HepG2 (cell line): Measurements from ENCODE around the gene MAN2A1. TPM values are rescaled to one million over a fixed set of nuclear protein-coding genes. Genes with fewer than 3 reads are reported as not detected.

Experiments used
- ATAC-seq: fragments of 200-7000 bp; cut with Tn5 transposase; 3 replicates; pipeline ENCODE4 v1.9.1; 2020; ENCODE audit warnings: mild to moderate bottlenecking, moderate library complexity
- BruUV-seq: library from RNA; stranded (reverse); fragments of 400-500 nt; replicated peaks from 2 replicates; lab custom pipeline; 2021; lab: Mats Ljungman, UMichigan
- CTCF ChIA-PET: fragments of 300-600 bp; formaldehyde crosslinking; extraction: SDS; loops from one replicate; lab custom pipeline; 2021; ENCODE audit warnings: low total read pairs, inconsistent platforms, low intra/inter-chr PET ratio; lab: Yijun Ruan, JAX
- POLR2A ChIA-PET: fragments of 350-600 bp; sonication (Branson Sonifier 250); formaldehyde crosslinking; loops from one replicate; lab custom pipeline; 2020; ENCODE audit warnings: antibody characterized with exemption, inconsistent platforms; lab: Yijun Ruan, JAX
- DNase-seq: peaks from one replicate; pipeline ENCODE4 v3.0.0-alpha.2; 2015; ENCODE audit warnings: low spot score
- FAIRE-seq: peaks from 3 replicates; lab custom pipeline; 2011; peaks lifted over from hg19 to GRCh38; lab: Jason Lieb, UNC
- H2AFZ ChIP-seq: one replicate; pipeline ENCODE4 v1.6.1; 2011; ENCODE audit warnings: low read length, inconsistent platforms
- H3K27ac ChIP-seq: fragments of 300-600 bp; 3 replicates; pipeline ENCODE4 v1.8.0; 2011; ENCODE audit warnings: mixed run types, mild to moderate bottlenecking, mixed read lengths, low read length, inconsistent platforms; ENCODE audit not compliant: insufficient read depth; ENCODE audit errors: extremely low read length
- H3K27me3 ChIP-seq, 2 experiments: fragments of 200-600 bp in 1 of 2; 2 replicates in 1 of 2; 3 replicates in 1 of 2; pipeline versions ENCODE4 v1.6.0 to v1.8.0; 2011; ENCODE audit warnings: low read length in 2 of 2, mild to moderate bottlenecking in 2 of 2, moderate library complexity in 2 of 2, inconsistent platforms in 1 of 2; ENCODE audit not compliant: insufficient read depth in 2 of 2, control insufficient read depth in 1 of 2
- H3K36me3 ChIP-seq, 2 experiments: fragments of 200-600 bp in 1 of 2; replicated peaks in 1 of 2; 2 replicates in 1 of 2; 3 replicates in 1 of 2; pipeline versions ENCODE4 v1.5.1 to v1.8.0; 2011; ENCODE audit warnings: low read length in 2 of 2, inconsistent platforms in 1 of 2; ENCODE audit not compliant: insufficient read depth in 2 of 2, control insufficient read depth in 1 of 2
- H3K4me1 ChIP-seq: 2 replicates; pipeline ENCODE4 v1.5.1; 2012; ENCODE audit warnings: low read length, inconsistent platforms; ENCODE audit not compliant: insufficient read depth
- H3K4me2 ChIP-seq: 2 replicates; pipeline ENCODE4 v1.6.0; 2011; ENCODE audit warnings: low read depth, low read length, inconsistent platforms
- H3K4me3 ChIP-seq, 3 experiments: fragments of 200-600 bp in 1 of 3; sonication (generic), shearing (Covaris generic) in 1 of 3; replicated peaks in 1 of 3; 2 replicates each; pipeline ENCODE4 v1.5.1; 2011 to 2016; ENCODE audit warnings: low read length in 3 of 3, inconsistent platforms in 2 of 3, low read depth in 2 of 3, mild to moderate bottlenecking in 2 of 3, control low read depth in 1 of 3, mixed read lengths in 1 of 3; ENCODE audit not compliant: insufficient read depth in 1 of 3
- H3K79me2 ChIP-seq: one replicate; pipeline ENCODE4 v1.6.1; 2011; ENCODE audit warnings: low read length, inconsistent platforms; ENCODE audit not compliant: insufficient read depth
- H3K9ac ChIP-seq: 2 replicates; pipeline ENCODE4 v1.6.0; 2011; ENCODE audit warnings: mild to moderate bottlenecking, low read depth, low read length, inconsistent platforms; ENCODE audit not compliant: insufficient read depth
- H3K9me3 ChIP-seq: 2 replicates; pipeline ENCODE4 v1.5.1; 2012; ENCODE audit warnings: mild to moderate bottlenecking, low read length
- H4K20me1 ChIP-seq: 2 replicates; pipeline ENCODE4 v1.6.0; 2011; ENCODE audit warnings: inconsistent platforms, mild to moderate bottlenecking, low read length, moderate library complexity; ENCODE audit not compliant: insufficient read depth
- DR1 ChIP-seq: sonication (generic); formaldehyde crosslinking; IDR thresholded peaks from 2 replicates; pipeline ENCODE4 v1.8.0; 2021; ENCODE audit warnings: mild to moderate bottlenecking, missing genetic modification reagents, inconsistent platforms
- FOXA1 ChIP-seq, 2 experiments: fragments of 450-650 bp in 1 of 2; sonication (generic) in 1 of 2; formaldehyde crosslinking in 1 of 2; IDR thresholded peaks; 2 replicates each; pipeline versions ENCODE4 v1.4.0 to v1.6.1; 2016 to 2020; ENCODE audit warnings: missing genetic modification reagents in 1 of 2
- NCOR1 ChIP-seq: fragments of 200-600 bp; sonication (generic); IDR thresholded peaks from 2 replicates; pipeline ENCODE4 v1.7.0; 2017; ENCODE audit warnings: antibody characterized with exemption, low read length, borderline replicate concordance
- NR2F6 ChIP-seq, 2 experiments: IDR thresholded peaks; 2 replicates each; pipeline ENCODE4 v1.6.1; 2016; ENCODE audit warnings: antibody characterized with exemption in 1 of 2, mild to moderate bottlenecking in 1 of 2
- SETDB1 ChIP-seq: sonication (generic); formaldehyde crosslinking; IDR thresholded peaks from 2 replicates; pipeline ENCODE4 v1.5.1; 2020; ENCODE audit warnings: missing genetic modification reagents, mild to moderate bottlenecking, borderline replicate concordance
- SP1 ChIP-seq, 2 experiments: fragments of 450-650 bp in 1 of 2; sonication (generic) in 1 of 2; formaldehyde crosslinking in 1 of 2; IDR thresholded peaks; 2 replicates each; pipeline versions ENCODE4 v1.4.0 to v1.6.1; 2016 to 2020; ENCODE audit warnings: missing genetic modification reagents in 1 of 2
- TARDBP ChIP-seq: sonication (generic); formaldehyde crosslinking; IDR thresholded peaks from 2 replicates; pipeline ENCODE4 v1.8.0; 2022; ENCODE audit warnings: mild to moderate bottlenecking, missing genetic modification reagents
- TBP ChIP-seq: sonication (generic); formaldehyde crosslinking; IDR thresholded peaks from 2 replicates; pipeline ENCODE4 v1.5.0; 2020; ENCODE audit warnings: missing genetic modification reagents
- TFAP4 ChIP-seq: sonication (generic); IDR thresholded peaks from 2 replicates; pipeline ENCODE4 v1.6.1; 2016; ENCODE audit warnings: low read depth, borderline replicate concordance
- TFDP1 ChIP-seq: IDR thresholded peaks from 2 replicates; pipeline ENCODE4 v1.6.1; 2016; ENCODE audit warnings: missing compliant biosample characterization, missing genetic modification reagents, borderline replicate concordance
- ZNF547 ChIP-seq: sonication (generic); formaldehyde crosslinking; IDR thresholded peaks from 2 replicates; pipeline ENCODE4 v1.5.1; 2020; ENCODE audit warnings: mild to moderate bottlenecking, missing genetic modification reagents
- ZNF839 ChIP-seq: sonication (generic); formaldehyde crosslinking; IDR thresholded peaks from 2 replicates; pipeline ENCODE4 v1.4.0; 2020; ENCODE audit warnings: missing genetic modification reagents, mild to moderate bottlenecking, borderline replicate concordance
- whole genome bisulfite sequencing: methylation state at CpG from one replicate; pipeline ENCODE4 v1.1.6; 2017; ENCODE audit warnings: low lambda C conversion rate; 5-methylcytosine and 5-hydroxymethylcytosine counted together
- in situ Hi-C: cut with HindIII; loops from 2 replicates; pipeline ENCODE4 v1.10.0; 2017; ENCODE audit warnings: low pct_unique_long_range_greater_than_20kb; ENCODE audit not compliant: extremely low pct_ligation_motif_present
- intact Hi-C: fragments of 100-400 bp; cut with micrococcal nuclease; formaldehyde crosslinking; loops from one replicate; pipeline ENCODE4 v1.10.0; 2022; ENCODE audit not compliant: unreplicated experiment
- polyA plus RNA-seq, 8 experiments: library from polyadenylated mRNA; depleted of rRNA in 3 of 8; stranded (reverse) in 7 of 8; unstranded in 1 of 8; fragments of >200 nt; fragmentation: Illumina TruSeq in 4 of 8; extraction: Trizol in 4 of 8; gene quantifications; 2 replicates each; pipeline versions ENCODE4 v1.2.1 to v1.2.3, GENCODE V29; 2011 to 2016; ENCODE audit warnings: low read depth in 4 of 8, missing spikeins in 1 of 8, mixed read lengths in 1 of 8; ENCODE audit not compliant: insufficient read depth in 1 of 8
- total RNA-seq, 5 experiments: library from RNA; depleted of rRNA; stranded (reverse); fragments of >200 nt; fragmentation: Illumina TruSeq; extraction: Trizol; gene quantifications; 2 replicates each; pipeline ENCODE4 v1.2.3, GENCODE V29; 2016; ENCODE audit warnings: low read depth in 1 of 5

Gene MAN2A1
- total and polyA plus RNA-seq, 2 of the 13 experiments (the other 11 are each of a cell fraction or from before 2014, with no cell fraction given) = 56.2 to 80.5 TPM

- TF ChIP-seq SETDB1 (CRISPR knock-in tag) = no peak
- TF ChIP-seq FOXA1 (IDR thresholded peaks at IDR 0.05) = no peak
- TF ChIP-seq FOXA1 (CRISPR knock-in tag; IDR thresholded peaks at IDR 0.05) = no peak
- TF ChIP-seq TFDP1 = no peak
- no peak for TF ChIP-seq ZNF547 (CRISPR knock-in tag)
- TF ChIP-seq, all 625 proteins: peak for 0
These were observed 11.3 kb upstream of the MAN2A1 start (continued) for GRCh38 chr5:109678447-109678846.

- no peak overlapping the region for H3K9ac ChIP-seq
- H3K9me3 ChIP-seq = no peaks in the 10 kb centered on the region
- BruUV-seq = no TSS peak
- H3K27ac ChIP-seq = no peak overlapping the region
- H3K27me3 ChIP-seq = peaks cover 0 to 5% of the 10 kb centered on the region in 2 experiments; a peak in 1 of 5 replicates
- ChIA-PET CTCF (no interaction called here), POLR2A (no interaction called here)
- no peak for DNase-seq
- H3K79me2 ChIP-seq = no peaks in the 10 kb centered on the region
- no peak overlapping the region for H3K4me2 ChIP-seq
- no peaks in the 10 kb centered on the region for H3K36me3 ChIP-seq
- TF ChIP-seq TARDBP (CRISPR knock-in tag) (no peak), TBP (CRISPR knock-in tag) (no peak), DR1 (CRISPR knock-in tag) (no peak), NR2F6 (IDR thresholded peaks at IDR 0.05) (no peak), NR2F6 (CRISPR knock-in tag; IDR thresholded peaks at IDR 0.05) (no peak), NCOR1 (no peak), TFAP4 (no peak), ZNF839 (CRISPR knock-in tag) (no peak), SP1 (IDR thresholded peaks at IDR 0.05) (no peak), SP1 (CRISPR knock-in tag; IDR thresholded peaks at IDR 0.05) (no peak)
- in situ Hi-C loops (loop anchor here (25.0 kb wide), 2 partner anchors 656 to 769 kb away; no protein-coding TSS in a partner anchor), intact Hi-C loops (no loop called here)
- no peak for ATAC-seq
- no peaks in the 10 kb centered on the region for H4K20me1 ChIP-seq
- H3K4me1 ChIP-seq = no peaks in the 10 kb centered on the region
- FAIRE-seq = no peak
- no peak overlapping the region for H2AFZ ChIP-seq
- H3K4me3 ChIP-seq = no peak overlapping the region
- WGBS = 14% methylated on average over 3 of the region's 3 CpGs
These were observed 8.0 kb upstream of the MAN2A1 start for GRCh38 chr5:109681763-109682162.
